ENCODE results near the gene ZNF76.

DNA sequence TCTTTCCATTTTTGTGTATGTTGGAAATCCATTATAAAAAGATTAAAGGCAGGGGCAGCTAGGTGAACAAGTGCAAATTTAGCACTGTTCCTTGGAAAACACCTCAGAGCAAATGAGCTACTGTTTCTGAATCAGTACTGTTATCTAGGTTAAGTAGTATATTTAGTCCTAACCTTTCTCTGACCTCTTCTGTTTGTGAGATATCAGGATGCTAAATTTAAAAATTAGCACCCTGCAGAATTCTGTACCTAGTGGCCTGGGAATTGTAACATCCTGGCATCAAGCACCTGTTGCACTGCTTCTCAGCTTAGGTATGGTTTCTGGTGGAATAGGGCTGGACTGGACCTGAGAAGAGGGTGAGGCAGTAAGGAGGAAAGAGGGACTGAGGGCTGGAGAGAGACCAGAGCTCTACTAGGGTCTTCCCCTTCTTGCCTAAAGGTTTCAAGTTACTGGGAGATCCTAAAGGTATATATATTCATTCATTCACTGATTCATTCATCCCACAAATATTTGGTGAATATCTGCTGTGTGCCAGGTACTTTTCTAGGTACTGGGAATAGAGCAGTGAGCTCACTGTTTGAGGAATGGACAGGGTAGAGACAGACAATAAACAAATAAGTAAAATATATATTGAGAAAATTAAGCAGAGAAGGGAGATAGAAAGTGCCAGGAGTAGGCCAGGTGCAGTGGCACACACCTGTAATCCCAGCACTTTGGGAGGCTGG is 5.2 kb downstream of the ZNF76 start:
- TF ChIP-seq, protein P1, sequence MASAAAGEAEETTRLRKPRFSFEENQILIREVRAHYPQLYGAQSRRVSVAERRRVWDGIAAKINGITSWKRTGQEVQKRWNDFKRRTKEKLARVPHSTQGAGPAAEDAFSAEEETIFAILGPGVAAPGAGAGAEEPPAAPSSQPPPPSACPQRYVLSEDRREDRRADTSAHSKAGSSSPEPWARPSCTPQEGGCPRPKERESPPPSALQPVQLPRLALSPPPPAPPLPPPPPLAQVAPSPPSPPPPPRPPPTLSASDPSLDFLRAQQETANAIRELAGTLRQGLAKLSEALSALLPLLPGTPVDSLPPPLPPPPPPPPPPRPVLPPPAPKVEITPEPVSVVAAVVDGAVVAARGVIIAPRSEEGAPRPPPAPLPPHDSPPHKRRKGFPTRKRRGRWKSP (CRISPR knock-in tag; IDR thresholded peaks at IDR 0.05) = no peak
- TF ChIP-seq PHB2 (IDR thresholded peaks at IDR 0.05; ENCODE audit: partially characterized antibody) (no peak), ZSCAN20 (CRISPR knock-in tag; IDR thresholded peaks at IDR 0.05; ENCODE audit: borderline replicate concordance) (no peak), EED (CRISPR knock-in tag; IDR thresholded peaks at IDR 0.05) (no peak), NFYB (CRISPR knock-in tag; IDR thresholded peaks at IDR 0.05) (no peak), SMARCE1 (IDR thresholded peaks at IDR 0.05; ENCODE audit: borderline replicate concordance) (no peak), EZH2 (conservative IDR thresholded peaks at IDR 0.05; ENCODE audit: low read depth, low read length) (no peak), ZFP1 (CRISPR knock-in tag; IDR thresholded peaks at IDR 0.05) (no peak)
- TF ChIP-seq, protein P2, sequence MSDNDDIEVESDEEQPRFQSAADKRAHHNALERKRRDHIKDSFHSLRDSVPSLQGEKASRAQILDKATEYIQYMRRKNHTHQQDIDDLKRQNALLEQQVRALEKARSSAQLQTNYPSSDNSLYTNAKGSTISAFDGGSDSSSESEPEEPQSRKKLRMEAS (IDR thresholded peaks at IDR 0.05) = no peak
- TF ChIP-seq, protein P3, sequence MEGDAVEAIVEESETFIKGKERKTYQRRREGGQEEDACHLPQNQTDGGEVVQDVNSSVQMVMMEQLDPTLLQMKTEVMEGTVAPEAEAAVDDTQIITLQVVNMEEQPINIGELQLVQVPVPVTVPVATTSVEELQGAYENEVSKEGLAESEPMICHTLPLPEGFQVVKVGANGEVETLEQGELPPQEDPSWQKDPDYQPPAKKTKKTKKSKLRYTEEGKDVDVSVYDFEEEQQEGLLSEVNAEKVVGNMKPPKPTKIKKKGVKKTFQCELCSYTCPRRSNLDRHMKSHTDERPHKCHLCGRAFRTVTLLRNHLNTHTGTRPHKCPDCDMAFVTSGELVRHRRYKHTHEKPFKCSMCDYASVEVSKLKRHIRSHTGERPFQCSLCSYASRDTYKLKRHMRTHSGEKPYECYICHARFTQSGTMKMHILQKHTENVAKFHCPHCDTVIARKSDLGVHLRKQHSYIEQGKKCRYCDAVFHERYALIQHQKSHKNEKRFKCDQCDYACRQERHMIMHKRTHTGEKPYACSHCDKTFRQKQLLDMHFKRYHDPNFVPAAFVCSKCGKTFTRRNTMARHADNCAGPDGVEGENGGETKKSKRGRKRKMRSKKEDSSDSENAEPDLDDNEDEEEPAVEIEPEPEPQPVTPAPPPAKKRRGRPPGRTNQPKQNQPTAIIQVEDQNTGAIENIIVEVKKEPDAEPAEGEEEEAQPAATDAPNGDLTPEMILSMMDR (CRISPR knock-in tag; IDR thresholded peaks at IDR 0.05) = no peak
- TF ChIP-seq, protein P4, sequence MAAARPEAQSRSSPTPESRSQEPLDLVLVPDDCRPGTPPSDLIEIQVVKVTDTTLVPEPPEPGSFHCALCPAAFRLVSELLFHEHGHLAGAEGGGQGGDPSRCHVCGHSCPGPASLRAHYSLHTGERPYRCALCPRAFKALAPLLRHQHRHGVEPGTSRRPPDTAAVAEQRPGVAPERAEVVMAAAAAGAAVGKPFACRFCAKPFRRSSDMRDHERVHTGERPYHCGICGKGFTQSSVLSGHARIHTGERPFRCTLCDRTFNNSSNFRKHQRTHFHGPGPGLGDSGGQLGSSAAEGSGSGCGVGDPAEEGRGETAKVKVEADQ (CRISPR knock-in tag; IDR thresholded peaks at IDR 0.05; ENCODE audit: borderline replicate concordance) = no peak
- TF ChIP-seq, protein P5, sequence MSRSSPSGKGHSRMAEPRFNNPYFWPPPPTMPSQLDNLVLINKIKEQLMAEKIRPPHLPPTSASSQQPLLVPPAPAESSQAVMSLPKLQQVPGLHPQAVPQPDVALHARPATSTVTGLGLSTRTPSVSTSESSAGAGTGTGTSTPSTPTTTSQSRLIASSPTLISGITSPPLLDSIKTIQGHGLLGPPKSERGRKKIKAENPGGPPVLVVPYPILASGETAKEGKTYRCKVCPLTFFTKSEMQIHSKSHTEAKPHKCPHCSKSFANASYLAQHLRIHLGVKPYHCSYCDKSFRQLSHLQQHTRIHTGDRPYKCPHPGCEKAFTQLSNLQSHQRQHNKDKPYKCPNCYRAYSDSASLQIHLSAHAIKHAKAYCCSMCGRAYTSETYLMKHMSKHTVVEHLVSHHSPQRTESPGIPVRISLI (CRISPR knock-in tag; IDR thresholded peaks at IDR 0.05; ENCODE audit: borderline replicate concordance) = no peak
- TF ChIP-seq, protein P6, sequence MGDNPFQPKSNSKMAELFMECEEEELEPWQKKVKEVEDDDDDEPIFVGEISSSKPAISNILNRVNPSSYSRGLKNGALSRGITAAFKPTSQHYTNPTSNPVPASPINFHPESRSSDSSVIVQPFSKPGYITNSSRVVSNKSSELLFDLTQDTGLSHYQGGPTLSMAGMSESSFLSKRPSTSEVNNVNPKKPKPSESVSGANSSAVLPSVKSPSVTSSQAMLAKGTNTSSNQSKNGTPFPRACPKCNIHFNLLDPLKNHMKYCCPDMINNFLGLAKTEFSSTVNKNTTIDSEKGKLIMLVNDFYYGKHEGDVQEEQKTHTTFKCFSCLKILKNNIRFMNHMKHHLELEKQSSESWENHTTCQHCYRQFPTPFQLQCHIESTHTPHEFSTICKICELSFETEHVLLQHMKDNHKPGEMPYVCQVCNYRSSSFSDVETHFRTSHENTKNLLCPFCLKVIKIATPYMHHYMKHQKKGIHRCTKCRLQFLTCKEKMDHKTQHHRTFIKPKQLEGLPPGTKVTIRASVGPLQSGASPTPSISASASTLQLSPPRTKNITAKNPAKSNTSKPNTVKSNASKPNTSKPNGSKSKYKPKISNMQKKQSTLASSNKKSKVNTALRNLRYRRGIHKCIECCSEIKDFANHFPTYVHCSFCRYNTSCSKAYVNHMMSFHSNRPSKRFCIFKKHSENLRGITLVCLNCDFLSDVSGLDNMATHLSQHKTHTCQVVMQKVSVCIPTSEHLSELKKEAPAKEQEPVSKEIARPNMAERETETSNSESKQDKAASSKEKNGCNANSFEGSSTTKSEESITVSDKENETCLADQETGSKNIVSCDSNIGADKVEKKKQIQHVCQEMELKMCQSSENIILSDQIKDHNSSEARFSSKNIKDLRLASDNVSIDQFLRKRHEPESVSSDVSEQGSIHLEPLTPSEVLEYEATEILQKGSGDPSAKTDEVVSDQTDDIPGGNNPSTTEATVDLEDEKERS (CRISPR knock-in tag; IDR thresholded peaks at IDR 0.05) = no peak
